Measurements from ENCODE around the gene NEGR1. TPM values are rescaled to one million over a fixed set of nuclear protein-coding genes. Genes with fewer than 3 reads are reported as not detected.

Gene NEGR1
- total RNA-seq, 1 experiment from 2014 or later: 0.05 TPM

GRCh38 chr1:71721532-71721931, 560.8 kb downstream of the NEGR1 start (continued):
- TF ChIP-seq, protein P1, sequence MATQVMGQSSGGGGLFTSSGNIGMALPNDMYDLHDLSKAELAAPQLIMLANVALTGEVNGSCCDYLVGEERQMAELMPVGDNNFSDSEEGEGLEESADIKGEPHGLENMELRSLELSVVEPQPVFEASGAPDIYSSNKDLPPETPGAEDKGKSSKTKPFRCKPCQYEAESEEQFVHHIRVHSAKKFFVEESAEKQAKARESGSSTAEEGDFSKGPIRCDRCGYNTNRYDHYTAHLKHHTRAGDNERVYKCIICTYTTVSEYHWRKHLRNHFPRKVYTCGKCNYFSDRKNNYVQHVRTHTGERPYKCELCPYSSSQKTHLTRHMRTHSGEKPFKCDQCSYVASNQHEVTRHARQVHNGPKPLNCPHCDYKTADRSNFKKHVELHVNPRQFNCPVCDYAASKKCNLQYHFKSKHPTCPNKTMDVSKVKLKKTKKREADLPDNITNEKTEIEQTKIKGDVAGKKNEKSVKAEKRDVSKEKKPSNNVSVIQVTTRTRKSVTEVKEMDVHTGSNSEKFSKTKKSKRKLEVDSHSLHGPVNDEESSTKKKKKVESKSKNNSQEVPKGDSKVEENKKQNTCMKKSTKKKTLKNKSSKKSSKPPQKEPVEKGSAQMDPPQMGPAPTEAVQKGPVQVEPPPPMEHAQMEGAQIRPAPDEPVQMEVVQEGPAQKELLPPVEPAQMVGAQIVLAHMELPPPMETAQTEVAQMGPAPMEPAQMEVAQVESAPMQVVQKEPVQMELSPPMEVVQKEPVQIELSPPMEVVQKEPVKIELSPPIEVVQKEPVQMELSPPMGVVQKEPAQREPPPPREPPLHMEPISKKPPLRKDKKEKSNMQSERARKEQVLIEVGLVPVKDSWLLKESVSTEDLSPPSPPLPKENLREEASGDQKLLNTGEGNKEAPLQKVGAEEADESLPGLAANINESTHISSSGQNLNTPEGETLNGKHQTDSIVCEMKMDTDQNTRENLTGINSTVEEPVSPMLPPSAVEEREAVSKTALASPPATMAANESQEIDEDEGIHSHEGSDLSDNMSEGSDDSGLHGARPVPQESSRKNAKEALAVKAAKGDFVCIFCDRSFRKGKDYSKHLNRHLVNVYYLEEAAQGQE (IDR thresholded peaks at IDR 0.05; ENCODE audit: low read depth): no peak
- no peak for TF ChIP-seq JUND (IDR thresholded peaks at IDR 0.05)
- TF ChIP-seq ZNF274 (IDR thresholded peaks at IDR 0.05; ENCODE audit: low read depth, low read length): no peak
- no peak for TF ChIP-seq SRF (IDR thresholded peaks at IDR 0.05; ENCODE audit: low read depth)
- TF ChIP-seq ZBTB33 (IDR thresholded peaks at IDR 0.05; ENCODE audit: extremely low read depth, insufficient replicate concordance, low read length): no peak
- no peak for TF ChIP-seq RAD21 (IDR thresholded peaks at IDR 0.05; ENCODE audit: low read depth)
- no peak for TF ChIP-seq CEBPB (IDR thresholded peaks at IDR 0.05; ENCODE audit: low read depth)
- TF ChIP-seq, protein P2, sequence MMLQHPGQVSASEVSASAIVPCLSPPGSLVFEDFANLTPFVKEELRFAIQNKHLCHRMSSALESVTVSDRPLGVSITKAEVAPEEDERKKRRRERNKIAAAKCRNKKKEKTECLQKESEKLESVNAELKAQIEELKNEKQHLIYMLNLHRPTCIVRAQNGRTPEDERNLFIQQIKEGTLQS (IDR thresholded peaks at IDR 0.05): no peak
- no peak for TF ChIP-seq EZH2 (IDR thresholded peaks at IDR 0.05)

DNA sequence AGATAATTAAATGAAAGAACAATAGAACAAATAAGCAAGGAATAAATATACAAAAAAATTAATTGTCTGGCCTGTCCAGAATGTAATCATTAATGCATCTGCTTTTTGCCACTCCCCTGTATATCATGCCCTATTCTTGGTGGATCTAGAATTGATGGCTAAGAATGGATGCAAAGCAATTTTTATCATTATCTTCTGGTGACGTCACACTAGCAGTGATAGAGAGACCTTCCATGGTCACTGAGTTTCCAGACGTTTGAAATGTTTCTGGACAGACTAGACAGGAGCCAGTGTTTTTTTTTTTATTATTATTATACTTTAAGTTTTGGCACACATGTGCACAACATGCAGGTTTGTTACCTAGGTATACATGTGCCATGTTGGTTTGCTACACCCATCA, 563.0 kb downstream of the NEGR1 start:
- CTCF ChIA-PET: no interaction called here
- RAD21 ChIA-PET (ENCODE audit: low non-redundant PET in 1 of 2, low total read pairs in 2 of 2, uncharacterized antibody in 2 of 2, unreplicated experiment in 2 of 2): no interaction called here
- POLR2A ChIA-PET: no interaction called here

More for the DNA sequence above, 563.0 kb downstream of the NEGR1 start:
- DNase-seq (ENCODE audit: low read depth, low spot score) (no peak), ATAC-seq (no peak)
- Histone ChIP-seq H3K9me3 (ENCODE audit: control insufficient read depth in 1 of 2, insufficient read depth in 1 of 2, low read depth in 1 of 2, low read length in 2 of 2) (no peaks in the 10 kb centered on the region; a peak in 2 of 4 replicates), H4K20me1 (ENCODE audit: insufficient read depth) (no peaks in the 10 kb centered on the region), H3K79me2 (ENCODE audit: insufficient read depth, low read length) (no peaks in the 10 kb centered on the region), H3K9ac (ENCODE audit: low read length) (no peak overlapping the region), H3K4me3 (replicated peaks in 1 of 2; ENCODE audit: low read depth in 1 of 2, low read length in 2 of 2) (no peak overlapping the region), H3K4me1 (ENCODE audit: control insufficient read depth in 1 of 2, insufficient read depth in 2 of 2, low read length in 2 of 2) (no peaks in the 10 kb centered on the region), H2AFZ (ENCODE audit: low read depth, low read length, poor library complexity, severe bottlenecking) (no peak overlapping the region), H3K27ac (ENCODE audit: low read depth, low read length) (no peak overlapping the region), H3K4me2 (ENCODE audit: low read length) (no peak overlapping the region), H3K36me3 (ENCODE audit: control insufficient read depth in 1 of 2, insufficient read depth in 2 of 2, low read length in 2 of 2) (no peaks in the 10 kb centered on the region), H3K27me3 (ENCODE audit: insufficient read depth, low read length) (no peaks in the 10 kb centered on the region), H3K9me2 (ENCODE audit: insufficient read depth) (no peaks in the 10 kb centered on the region)
- TF ChIP-seq SP1 (IDR thresholded peaks at IDR 0.05; ENCODE audit: low read depth): no peak
- TF ChIP-seq SRF (IDR thresholded peaks at IDR 0.05; ENCODE audit: low read depth): no peak
- TF ChIP-seq EZH2 (IDR thresholded peaks at IDR 0.05): no peak
- intact Hi-C loops (cut with micrococcal nuclease): no loop called here
- no TSS peak for BruUV-seq (replicated peaks)
